HepG2 (cell line): ENCODE results near the gene FASTK. TPM values are rescaled to one million over a fixed set of nuclear protein-coding genes. Genes with fewer than 3 reads are reported as not detected.
A peak's percentile ranks its signal among the peaks of the same experiment; 100 is the strongest.

ENCODE experiments used
- BRD4 ChIP-seq: sonication (generic); formaldehyde crosslinking; IDR thresholded peaks from 2 replicates; pipeline ENCODE4 v1.4.0; 2020; ENCODE audit warnings: missing genetic modification reagents
- EZH2 ChIP-seq: conservative IDR thresholded peaks from 2 replicates; pipeline ENCODE4 v1.6.1; 2012; ENCODE audit warnings: mild to moderate bottlenecking, low read depth, low read length, moderate library complexity
- HOXA7 ChIP-seq: sonication (generic); formaldehyde crosslinking; IDR thresholded peaks from 2 replicates; pipeline ENCODE4 v1.8.1; 2022; ENCODE audit warnings: mild to moderate bottlenecking, missing genetic modification reagents, moderate library complexity
- JDP2 ChIP-seq: sonication (generic); formaldehyde crosslinking; IDR thresholded peaks from 2 replicates; pipeline ENCODE4 v1.8.1; 2022; ENCODE audit warnings: missing genetic modification reagents, borderline replicate concordance
- ONECUT2 ChIP-seq: sonication (generic); formaldehyde crosslinking; IDR thresholded peaks from 2 replicates; pipeline ENCODE4 v1.4.0; 2020; ENCODE audit warnings: missing genetic modification reagents
- POGZ ChIP-seq: sonication (generic); formaldehyde crosslinking; IDR thresholded peaks from 2 replicates; pipeline ENCODE4 v1.4.0; 2020; ENCODE audit warnings: mild to moderate bottlenecking, missing genetic modification reagents
- RARA ChIP-seq: IDR thresholded peaks from 2 replicates; pipeline ENCODE4 v1.6.1; 2016; ENCODE audit warnings: missing genetic modification reagents, missing compliant biosample characterization
- SAFB2 ChIP-seq: sonication (generic); formaldehyde crosslinking; IDR thresholded peaks from 2 replicates; pipeline ENCODE4 v1.5.1; 2020; ENCODE audit warnings: missing genetic modification reagents, low read depth, mild to moderate bottlenecking, borderline replicate concordance
- STAG1 ChIP-seq: sonication (generic); formaldehyde crosslinking; IDR thresholded peaks from 2 replicates; pipeline ENCODE4 v1.4.0; 2020; ENCODE audit warnings: missing genetic modification reagents
- ZBTB8A ChIP-seq: sonication (generic); formaldehyde crosslinking; IDR thresholded peaks from 2 replicates; pipeline ENCODE4 v1.4.0; 2020; ENCODE audit warnings: mild to moderate bottlenecking, low read depth, missing genetic modification reagents, borderline replicate concordance
- ZNF33A ChIP-seq: sonication (generic); formaldehyde crosslinking; IDR thresholded peaks from 2 replicates; pipeline ENCODE4 v1.5.1; 2020; ENCODE audit warnings: missing genetic modification reagents, mild to moderate bottlenecking, moderate library complexity, borderline replicate concordance
- ZNF546 ChIP-seq: sonication (generic); formaldehyde crosslinking; conservative IDR thresholded peaks from 2 replicates; pipeline ENCODE4 v1.8.1; 2023; ENCODE audit warnings: mild to moderate bottlenecking, missing genetic modification reagents
- ZNF569 ChIP-seq: sonication (generic); formaldehyde crosslinking; IDR thresholded peaks from 2 replicates; pipeline ENCODE4 v1.5.0; 2020; ENCODE audit warnings: mild to moderate bottlenecking, missing genetic modification reagents, moderate library complexity, borderline replicate concordance
- polyA plus RNA-seq, 8 experiments: library from polyadenylated mRNA; depleted of rRNA in 3 of 8; stranded (reverse) in 7 of 8; unstranded in 1 of 8; fragments of >200 nt; fragmentation: Illumina TruSeq in 4 of 8; extraction: Trizol in 4 of 8; gene quantifications; 2 replicates each; pipeline versions ENCODE4 v1.2.1 to v1.2.3, GENCODE V29; 2011 to 2016; ENCODE audit warnings: low read depth in 4 of 8, missing spikeins in 1 of 8, mixed read lengths in 1 of 8; ENCODE audit not compliant: insufficient read depth in 1 of 8
- total RNA-seq, 5 experiments: library from RNA; depleted of rRNA; stranded (reverse); fragments of >200 nt; fragmentation: Illumina TruSeq; extraction: Trizol; gene quantifications; 2 replicates each; pipeline ENCODE4 v1.2.3, GENCODE V29; 2016; ENCODE audit warnings: low read depth in 1 of 5
- TF ChIP-seq, protein P1 (sequence below): sonication (generic); formaldehyde crosslinking; IDR thresholded peaks from 2 replicates; pipeline ENCODE4 v1.4.0; 2020; ENCODE audit warnings: mild to moderate bottlenecking, missing genetic modification reagents
- TF ChIP-seq, protein P2 (sequence below): sonication (generic); formaldehyde crosslinking; IDR thresholded peaks from 2 replicates; pipeline ENCODE4 v1.5.0; 2020; ENCODE audit warnings: missing genetic modification reagents
- TF ChIP-seq, protein P3 (sequence below): sonication (generic); formaldehyde crosslinking; conservative IDR thresholded peaks from 2 replicates; pipeline ENCODE4 v1.8.0; 2022; ENCODE audit warnings: low read depth, missing genetic modification reagents
- TF ChIP-seq, protein P4 (sequence below): sonication (generic); formaldehyde crosslinking; IDR thresholded peaks from 2 replicates; pipeline ENCODE4 v1.8.1; 2023; ENCODE audit warnings: mild to moderate bottlenecking, inconsistent platforms, moderate library complexity, missing genetic modification reagents, borderline replicate concordance
- TF ChIP-seq, protein P5 (sequence below): sonication (generic); formaldehyde crosslinking; IDR thresholded peaks from 2 replicates; pipeline ENCODE4 v1.9.0; 2022; ENCODE audit warnings: missing genetic modification reagents, mild to moderate bottlenecking, borderline replicate concordance

The FASTK gene
- total and polyA plus RNA-seq, 2 of the 13 experiments (the other 11 are each of a cell fraction or from before 2014, with no cell fraction given), result 52.9 to 55.7 TPM

DNA sequence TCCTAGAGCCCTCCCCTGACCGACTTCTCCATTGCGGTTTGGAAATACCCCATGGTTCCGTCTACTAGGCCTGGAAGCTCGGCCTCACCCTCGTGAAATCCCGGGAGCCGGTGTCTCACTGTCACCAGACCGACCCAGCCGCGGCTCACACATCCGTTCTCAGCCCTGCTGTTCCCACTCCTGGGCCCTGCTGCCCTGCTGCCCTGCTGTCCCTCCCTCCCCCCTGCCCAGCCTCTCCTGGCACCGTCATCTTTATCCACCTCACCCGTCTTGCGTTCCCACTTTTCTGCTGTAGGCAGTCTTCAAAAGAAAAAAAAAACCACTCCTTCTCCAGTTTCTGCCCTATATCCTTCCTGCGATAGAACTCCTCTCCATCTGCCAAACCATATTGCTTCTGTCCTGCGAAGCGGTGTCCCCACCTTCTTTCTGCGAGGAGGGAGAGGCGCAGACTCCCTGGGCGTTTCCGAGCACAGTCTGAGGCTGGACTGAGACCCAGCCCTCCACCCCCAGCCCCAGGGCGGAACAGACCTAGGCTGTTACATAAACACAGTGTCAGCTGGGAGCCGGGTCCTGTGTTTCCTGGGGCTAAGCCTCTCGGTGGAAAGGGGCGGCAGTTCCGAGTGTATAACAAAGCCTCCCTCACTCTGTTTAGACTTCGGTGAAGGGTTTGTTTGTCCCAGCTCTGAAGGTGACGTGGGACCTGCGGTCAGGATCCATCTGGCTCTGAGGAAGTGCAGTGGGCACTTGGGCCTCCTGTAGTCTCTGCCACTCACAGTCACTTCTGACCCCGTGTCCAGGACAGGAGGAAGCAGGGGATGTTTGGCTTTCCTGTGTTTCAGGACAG is 8.5 kb upstream of the FASTK start (continued):
- TF ChIP-seq ZBTB8A (CRISPR knock-in tag) (no peak), EZH2 (no peak), STAG1 (CRISPR knock-in tag) (no peak), SAFB2 (CRISPR knock-in tag) (no peak), POGZ (CRISPR knock-in tag) (no peak), RARA (CRISPR knock-in tag) (peak; percentile 51), JDP2 (CRISPR knock-in tag) (no peak), BRD4 (no peak), ONECUT2 (CRISPR knock-in tag) (no peak), HOXA7 (CRISPR knock-in tag) (no peak), ZNF546 (no peak), ZNF569 (CRISPR knock-in tag) (no peak), ZNF33A (no peak)
- TF ChIP-seq, protein P1, sequence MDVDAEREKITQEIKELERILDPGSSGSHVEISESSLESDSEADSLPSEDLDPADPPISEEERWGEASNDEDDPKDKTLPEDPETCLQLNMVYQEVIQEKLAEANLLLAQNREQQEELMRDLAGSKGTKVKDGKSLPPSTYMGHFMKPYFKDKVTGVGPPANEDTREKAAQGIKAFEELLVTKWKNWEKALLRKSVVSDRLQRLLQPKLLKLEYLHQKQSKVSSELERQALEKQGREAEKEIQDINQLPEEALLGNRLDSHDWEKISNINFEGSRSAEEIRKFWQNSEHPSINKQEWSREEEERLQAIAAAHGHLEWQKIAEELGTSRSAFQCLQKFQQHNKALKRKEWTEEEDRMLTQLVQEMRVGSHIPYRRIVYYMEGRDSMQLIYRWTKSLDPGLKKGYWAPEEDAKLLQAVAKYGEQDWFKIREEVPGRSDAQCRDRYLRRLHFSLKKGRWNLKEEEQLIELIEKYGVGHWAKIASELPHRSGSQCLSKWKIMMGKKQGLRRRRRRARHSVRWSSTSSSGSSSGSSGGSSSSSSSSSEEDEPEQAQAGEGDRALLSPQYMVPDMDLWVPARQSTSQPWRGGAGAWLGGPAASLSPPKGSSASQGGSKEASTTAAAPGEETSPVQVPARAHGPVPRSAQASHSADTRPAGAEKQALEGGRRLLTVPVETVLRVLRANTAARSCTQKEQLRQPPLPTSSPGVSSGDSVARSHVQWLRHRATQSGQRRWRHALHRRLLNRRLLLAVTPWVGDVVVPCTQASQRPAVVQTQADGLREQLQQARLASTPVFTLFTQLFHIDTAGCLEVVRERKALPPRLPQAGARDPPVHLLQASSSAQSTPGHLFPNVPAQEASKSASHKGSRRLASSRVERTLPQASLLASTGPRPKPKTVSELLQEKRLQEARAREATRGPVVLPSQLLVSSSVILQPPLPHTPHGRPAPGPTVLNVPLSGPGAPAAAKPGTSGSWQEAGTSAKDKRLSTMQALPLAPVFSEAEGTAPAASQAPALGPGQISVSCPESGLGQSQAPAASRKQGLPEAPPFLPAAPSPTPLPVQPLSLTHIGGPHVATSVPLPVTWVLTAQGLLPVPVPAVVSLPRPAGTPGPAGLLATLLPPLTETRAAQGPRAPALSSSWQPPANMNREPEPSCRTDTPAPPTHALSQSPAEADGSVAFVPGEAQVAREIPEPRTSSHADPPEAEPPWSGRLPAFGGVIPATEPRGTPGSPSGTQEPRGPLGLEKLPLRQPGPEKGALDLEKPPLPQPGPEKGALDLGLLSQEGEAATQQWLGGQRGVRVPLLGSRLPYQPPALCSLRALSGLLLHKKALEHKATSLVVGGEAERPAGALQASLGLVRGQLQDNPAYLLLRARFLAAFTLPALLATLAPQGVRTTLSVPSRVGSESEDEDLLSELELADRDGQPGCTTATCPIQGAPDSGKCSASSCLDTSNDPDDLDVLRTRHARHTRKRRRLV (CRISPR knock-in tag), result no peak
- TF ChIP-seq, protein P2, sequence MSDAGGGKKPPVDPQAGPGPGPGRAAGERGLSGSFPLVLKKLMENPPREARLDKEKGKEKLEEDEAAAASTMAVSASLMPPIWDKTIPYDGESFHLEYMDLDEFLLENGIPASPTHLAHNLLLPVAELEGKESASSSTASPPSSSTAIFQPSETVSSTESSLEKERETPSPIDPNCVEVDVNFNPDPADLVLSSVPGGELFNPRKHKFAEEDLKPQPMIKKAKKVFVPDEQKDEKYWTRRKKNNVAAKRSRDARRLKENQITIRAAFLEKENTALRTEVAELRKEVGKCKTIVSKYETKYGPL (CRISPR knock-in tag), result peak; percentile 45; the same call in 1 of the 2 replicates
- TF ChIP-seq, protein P3, sequence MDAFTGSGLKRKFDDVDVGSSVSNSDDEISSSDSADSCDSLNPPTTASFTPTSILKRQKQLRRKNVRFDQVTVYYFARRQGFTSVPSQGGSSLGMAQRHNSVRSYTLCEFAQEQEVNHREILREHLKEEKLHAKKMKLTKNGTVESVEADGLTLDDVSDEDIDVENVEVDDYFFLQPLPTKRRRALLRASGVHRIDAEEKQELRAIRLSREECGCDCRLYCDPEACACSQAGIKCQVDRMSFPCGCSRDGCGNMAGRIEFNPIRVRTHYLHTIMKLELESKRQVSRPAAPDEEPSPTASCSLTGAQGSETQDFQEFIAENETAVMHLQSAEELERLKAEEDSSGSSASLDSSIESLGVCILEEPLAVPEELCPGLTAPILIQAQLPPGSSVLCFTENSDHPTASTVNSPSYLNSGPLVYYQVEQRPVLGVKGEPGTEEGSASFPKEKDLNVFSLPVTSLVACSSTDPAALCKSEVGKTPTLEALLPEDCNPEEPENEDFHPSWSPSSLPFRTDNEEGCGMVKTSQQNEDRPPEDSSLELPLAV (CRISPR knock-in tag), result no peak
- TF ChIP-seq, protein P4, sequence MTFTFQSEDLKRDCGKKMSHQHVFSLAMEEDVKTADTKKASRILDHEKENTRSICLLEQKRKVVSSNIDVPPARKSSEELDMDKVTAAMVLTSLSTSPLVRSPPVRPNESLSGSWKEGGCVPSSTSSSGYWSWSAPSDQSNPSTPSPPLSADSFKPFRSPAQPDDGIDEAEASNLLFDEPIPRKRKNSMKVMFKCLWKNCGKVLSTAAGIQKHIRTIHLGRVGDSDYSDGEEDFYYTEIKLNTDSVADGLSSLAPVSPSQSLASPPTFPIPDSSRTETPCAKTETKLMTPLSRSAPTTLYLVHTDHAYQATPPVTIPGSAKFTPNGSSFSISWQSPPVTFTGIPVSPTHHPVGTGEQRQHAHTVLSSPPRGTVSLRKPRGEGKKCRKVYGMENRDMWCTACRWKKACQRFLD, result no peak
- TF ChIP-seq, protein P5, sequence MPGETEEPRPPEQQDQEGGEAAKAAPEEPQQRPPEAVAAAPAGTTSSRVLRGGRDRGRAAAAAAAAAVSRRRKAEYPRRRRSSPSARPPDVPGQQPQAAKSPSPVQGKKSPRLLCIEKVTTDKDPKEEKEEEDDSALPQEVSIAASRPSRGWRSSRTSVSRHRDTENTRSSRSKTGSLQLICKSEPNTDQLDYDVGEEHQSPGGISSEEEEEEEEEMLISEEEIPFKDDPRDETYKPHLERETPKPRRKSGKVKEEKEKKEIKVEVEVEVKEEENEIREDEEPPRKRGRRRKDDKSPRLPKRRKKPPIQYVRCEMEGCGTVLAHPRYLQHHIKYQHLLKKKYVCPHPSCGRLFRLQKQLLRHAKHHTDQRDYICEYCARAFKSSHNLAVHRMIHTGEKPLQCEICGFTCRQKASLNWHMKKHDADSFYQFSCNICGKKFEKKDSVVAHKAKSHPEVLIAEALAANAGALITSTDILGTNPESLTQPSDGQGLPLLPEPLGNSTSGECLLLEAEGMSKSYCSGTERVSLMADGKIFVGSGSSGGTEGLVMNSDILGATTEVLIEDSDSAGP (CRISPR knock-in tag), result peak; percentile 62; the same call in 1 of the 2 replicates
